ENCODE results near the gene COL27A1. TPM values are rescaled to one million over a fixed set of nuclear protein-coding genes. Genes with fewer than 3 reads are reported as not detected.

COL27A1 gene
- total and polyA plus RNA-seq, 8 donors = 9.7 to 109 (median 19.6) TPM

DNA sequence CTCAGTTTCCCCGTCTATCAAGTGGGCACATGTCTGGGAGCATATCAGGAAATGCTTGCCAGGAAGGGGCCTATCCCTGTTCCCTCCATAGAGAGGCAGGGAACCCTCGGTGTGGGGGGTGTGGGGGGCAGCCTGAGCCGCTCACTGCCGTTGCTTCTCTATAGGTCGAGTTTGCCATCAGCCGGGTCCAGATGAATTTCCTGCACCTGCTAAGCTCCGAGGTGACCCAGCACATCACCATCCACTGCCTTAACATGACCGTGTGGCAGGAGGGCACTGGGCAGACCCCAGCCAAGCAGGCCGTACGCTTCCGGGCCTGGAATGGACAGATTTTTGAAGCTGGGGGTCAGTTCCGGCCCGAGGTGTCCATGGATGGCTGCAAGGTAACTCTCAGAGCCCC is 153.8 kb downstream of the COL27A1 start:
- no peak for TF ChIP-seq CTCF (IDR thresholded peaks at IDR 0.05)
- ATAC-seq = no peak
- no peaks in the 10 kb centered on the region for H3K4me1 ChIP-seq
- no peaks in the 10 kb centered on the region for H3K27me3 ChIP-seq
- H3K27ac ChIP-seq = no peak overlapping the region
- H3K9me3 ChIP-seq = no peaks in the 10 kb centered on the region
- 90 to 92% methylated on average over 13 of the region's 13 CpGs for WGBS, 2 donors
- DNase-seq = peak in 3 of 6 donors; percentile 3 to 37 (median 8)
- FAIRE-seq = no peak
- no peak overlapping the region for H3K4me3 ChIP-seq
- intact Hi-C loops (cut with DNase I) = no loop called here
- peaks cover 0 to 6% (median 0%) of the 10 kb centered on the region in 3 donors for H3K36me3 ChIP-seq

- FAIRE-seq (no peak), ATAC-seq (no peak), DNase-seq (peak in 3 of 6 donors; percentile 4 to 35 (median 9))
- Histone ChIP-seq H3K4me1 (peaks cover 0 to 8% (median 0%) of the 10 kb centered on the region in 3 donors), H3K9me3 (no peaks in the 10 kb centered on the region), H3K36me3 (peaks cover 0 to 6% (median 0%) of the 10 kb centered on the region in 3 donors), H3K27me3 (no peaks in the 10 kb centered on the region), H3K4me3 (no peak overlapping the region), H3K27ac (no peak overlapping the region)
- intact Hi-C loops (cut with DNase I) = no loop called here
- no peak for TF ChIP-seq CTCF (IDR thresholded peaks at IDR 0.05)
- 86 to 90% methylated on average over 22 of the region's 22 CpGs for WGBS, 2 donors
Observed at GRCh38 chr9:114310471-114311450, 155.4 kb downstream of the COL27A1 start.

DNA sequence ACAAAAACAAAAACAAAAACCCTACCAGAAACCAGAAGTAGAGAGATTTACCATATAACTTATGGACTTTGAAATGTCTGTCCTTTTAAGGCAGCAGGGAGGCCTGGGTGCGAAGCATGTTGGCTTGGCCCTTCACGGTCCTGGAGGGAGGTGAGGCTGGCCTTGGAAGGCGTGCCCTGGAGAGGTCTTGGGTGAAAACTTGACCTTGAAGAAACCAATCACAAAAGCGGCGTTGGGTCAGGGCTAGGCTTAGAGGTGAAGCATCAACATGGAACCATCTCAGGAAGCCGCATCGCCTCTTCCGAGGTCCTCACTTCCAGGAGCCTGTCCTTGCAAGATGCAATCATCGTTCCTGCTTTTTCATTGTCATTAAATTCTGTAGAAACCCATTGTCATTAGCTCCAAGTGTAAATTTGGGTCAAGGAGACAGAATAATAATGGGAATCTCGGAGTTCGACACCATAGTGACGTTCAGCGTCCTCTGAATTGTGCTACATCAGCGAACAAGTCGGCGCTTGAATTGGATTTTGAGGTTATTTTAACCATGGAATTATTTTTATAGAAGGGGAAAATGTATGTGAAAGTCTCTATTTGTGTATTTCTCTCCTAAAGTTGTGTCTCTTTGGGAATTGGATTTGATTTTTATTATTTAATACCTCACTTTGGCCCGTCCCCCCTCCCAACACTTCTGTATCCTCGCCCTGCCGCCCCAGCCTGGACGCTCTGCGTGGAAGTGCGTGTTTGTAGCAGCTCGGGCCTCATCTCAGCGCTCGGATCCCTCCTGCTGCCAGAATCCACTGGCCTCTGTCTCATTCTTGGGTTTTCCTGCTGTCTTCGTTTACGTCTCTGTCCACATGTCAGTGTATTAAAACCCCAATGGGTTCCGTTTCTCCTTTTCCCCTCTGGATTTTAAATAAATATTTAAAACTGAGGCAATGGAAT is 156.5 kb downstream of the COL27A1 start:
- TF ChIP-seq CTCF (IDR thresholded peaks at IDR 0.05) = no peak
- peak in 3 of 6 donors; percentile 5 to 44 (median 6) for DNase-seq
- no peak for FAIRE-seq

DNA sequence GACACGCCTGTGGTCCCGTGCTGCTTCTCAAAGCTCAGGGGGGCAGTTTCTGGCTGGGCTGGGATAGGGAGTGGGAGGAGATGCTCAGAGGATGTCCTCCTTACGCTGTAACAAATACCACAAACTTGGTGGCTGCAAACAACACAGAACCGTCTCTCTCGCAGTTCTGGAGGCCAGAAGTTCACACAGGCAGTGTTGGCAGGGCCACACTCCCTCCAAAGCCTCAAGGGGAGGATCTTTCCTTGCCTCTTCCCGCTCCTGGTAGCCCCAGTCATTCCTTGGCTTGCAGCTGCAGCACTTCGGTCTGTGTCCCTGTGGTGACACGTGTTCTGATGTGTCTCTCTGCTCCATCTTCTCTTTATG is 157.2 kb downstream of the COL27A1 start:
- 85 to 86% methylated on average over 8 of the region's 8 CpGs for WGBS, 2 donors
- DNase-seq (peak in 3 of 6 donors; percentile 1 to 14 (median 9)), ATAC-seq (no peak), FAIRE-seq (no peak)
- no peaks in the 10 kb centered on the region for H3K9me3 ChIP-seq
- no peak overlapping the region for H3K4me3 ChIP-seq
- no peak overlapping the region for H3K27ac ChIP-seq
- TF ChIP-seq CTCF (IDR thresholded peaks at IDR 0.05) = no peak
- intact Hi-C loops (cut with DNase I) = no loop called here
- peaks cover 0 to 6% (median 0%) of the 10 kb centered on the region in 3 donors for H3K36me3 ChIP-seq
- H3K27me3 ChIP-seq = no peaks in the 10 kb centered on the region
- H3K4me1 ChIP-seq = peaks cover 0 to 9% (median 0%) of the 10 kb centered on the region in 3 donors

More for the DNA sequence above, 156.5 kb downstream of the COL27A1 start:
- no peak for ATAC-seq
- no peak overlapping the region for H3K4me3 ChIP-seq
- H3K36me3 ChIP-seq = peaks cover 0 to 6% (median 0%) of the 10 kb centered on the region in 3 donors
- no peak overlapping the region for H3K27ac ChIP-seq
- intact Hi-C loops (cut with DNase I) = no loop called here
- H3K4me1 ChIP-seq = peaks cover 0 to 9% (median 0%) of the 10 kb centered on the region in 3 donors
- H3K9me3 ChIP-seq = no peaks in the 10 kb centered on the region
- H3K27me3 ChIP-seq = no peaks in the 10 kb centered on the region
- 91 to 95% methylated on average over 28 of the region's 28 CpGs for WGBS, 2 donors
